ENCODE data around the gene TRMT44.
"Not testable (repeated sequence)": the region's sequence is repeated elsewhere in the genome, so short reads cannot be mapped to it uniquely, and the experiment has no call there.

TRMT44 gene

GRCh38 chr4:8470451-8471024 is 30.0 kb downstream of the TRMT44 start:
- DNase-seq, result no peak

GRCh38 chr4:8471211-8471875 is 30.8 kb downstream of the TRMT44 start:
- no peak for DNase-seq

- DNase-seq, result no peak
Measured at GRCh38 chr4:8472158-8472688, 31.6 kb downstream of the TRMT44 start.

GRCh38 chr4:8472689-8473197 is 32.2 kb downstream of the TRMT44 start:
- DNase-seq, result no peak

- DNase-seq, result no peak
Measured at GRCh38 chr4:8473198-8473919, 32.8 kb downstream of the TRMT44 start.

- DNase-seq, result no peak
Measured at GRCh38 chr4:8473920-8474590, 33.5 kb downstream of the TRMT44 start.

- DNase-seq, result no peak
Measured at GRCh38 chr4:8474856-8475255, 34.3 kb downstream of the TRMT44 start.

- DNase-seq, result no peak
Measured at GRCh38 chr4:8475751-8476575, 35.4 kb downstream of the TRMT44 start.

GRCh38 chr4:8477095-8477635 is 36.6 kb downstream of the TRMT44 start:
- no peak for DNase-seq

- no peak for DNase-seq
Measured at GRCh38 chr4:8477676-8478075, 37.1 kb downstream of the TRMT44 start.

GRCh38 chr4:8478371-8478770 is 37.8 kb downstream of the TRMT44 start:
- no peak for DNase-seq

GRCh38 chr4:8478801-8479744 is 38.5 kb downstream of the TRMT44 start:
- no peak for DNase-seq

GRCh38 chr4:8480221-8480620 is 39.6 kb downstream of the TRMT44 start:
- no peak for DNase-seq

- DNase-seq, result not testable (repeated sequence)
Measured at GRCh38 chr4:8486643-8487042, 46.1 kb downstream of the TRMT44 start.

GRCh38 chr4:8488791-8489369 is 48.3 kb downstream of the TRMT44 start:
- no peak for DNase-seq

- not testable (repeated sequence) for DNase-seq
Measured at GRCh38 chr4:8491478-8491877, 50.9 kb downstream of the TRMT44 start.

GRCh38 chr4:8492174-8492573 is 51.6 kb downstream of the TRMT44 start:
- DNase-seq, result no peak

GRCh38 chr4:8493484-8493883 is 52.9 kb downstream of the TRMT44 start:
- DNase-seq, result no peak

GRCh38 chr4:8494218-8494617 is 53.6 kb downstream of the TRMT44 start:
- DNase-seq, result no peak

GRCh38 chr4:8494983-8495548 is 54.5 kb downstream of the TRMT44 start:
- no peak for DNase-seq
